ENCODE measurements around the gene INHBA. TPM values are rescaled to one million over a fixed set of nuclear protein-coding genes. Genes with fewer than 3 reads are reported as not detected.

INHBA gene
- total RNA-seq, 4 donors from 2014 or later = 0.85 to 5.3 (median 1.4) TPM; not detected in 1

DNA sequence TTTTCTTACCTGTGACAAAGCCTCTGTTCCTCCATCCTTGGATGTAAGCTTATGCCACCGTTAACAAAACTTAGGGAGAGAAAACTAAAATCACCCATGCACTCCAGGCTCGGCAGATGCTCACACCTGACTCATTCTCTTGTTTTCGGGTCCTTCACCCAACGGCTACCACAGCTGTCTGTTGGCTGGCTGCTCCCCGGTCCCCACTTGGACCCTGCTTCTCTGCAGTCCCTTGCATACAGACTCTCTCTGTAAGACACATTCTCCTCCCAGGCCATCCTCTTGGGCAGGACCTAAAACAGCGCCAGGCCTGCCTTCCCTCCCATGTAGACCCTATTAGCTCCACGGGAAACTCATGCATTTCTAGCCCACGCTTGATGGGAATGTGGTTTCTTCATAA lies 12.1 kb upstream of the INHBA start:
- intact Hi-C loops (cut with DNase I) = no loop called here
- Histone ChIP-seq H3K27ac (no peak overlapping the region), H3K4me3 (no peak overlapping the region), H3K9me3 (no peaks in the 10 kb centered on the region), H3K4me1 (no peaks in the 10 kb centered on the region), H3K27me3 (no peaks in the 10 kb centered on the region), H3K36me3 (no peaks in the 10 kb centered on the region)
- no peak for DNase-seq
- TF ChIP-seq, protein P1, sequence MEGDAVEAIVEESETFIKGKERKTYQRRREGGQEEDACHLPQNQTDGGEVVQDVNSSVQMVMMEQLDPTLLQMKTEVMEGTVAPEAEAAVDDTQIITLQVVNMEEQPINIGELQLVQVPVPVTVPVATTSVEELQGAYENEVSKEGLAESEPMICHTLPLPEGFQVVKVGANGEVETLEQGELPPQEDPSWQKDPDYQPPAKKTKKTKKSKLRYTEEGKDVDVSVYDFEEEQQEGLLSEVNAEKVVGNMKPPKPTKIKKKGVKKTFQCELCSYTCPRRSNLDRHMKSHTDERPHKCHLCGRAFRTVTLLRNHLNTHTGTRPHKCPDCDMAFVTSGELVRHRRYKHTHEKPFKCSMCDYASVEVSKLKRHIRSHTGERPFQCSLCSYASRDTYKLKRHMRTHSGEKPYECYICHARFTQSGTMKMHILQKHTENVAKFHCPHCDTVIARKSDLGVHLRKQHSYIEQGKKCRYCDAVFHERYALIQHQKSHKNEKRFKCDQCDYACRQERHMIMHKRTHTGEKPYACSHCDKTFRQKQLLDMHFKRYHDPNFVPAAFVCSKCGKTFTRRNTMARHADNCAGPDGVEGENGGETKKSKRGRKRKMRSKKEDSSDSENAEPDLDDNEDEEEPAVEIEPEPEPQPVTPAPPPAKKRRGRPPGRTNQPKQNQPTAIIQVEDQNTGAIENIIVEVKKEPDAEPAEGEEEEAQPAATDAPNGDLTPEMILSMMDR (IDR thresholded peaks at IDR 0.05) = no peak
- no peak for TF ChIP-seq POLR2A (IDR thresholded peaks at IDR 0.05)
- WGBS, 2 donors = 82 to 86% methylated on average over 8 of the region's 8 CpGs

DNA sequence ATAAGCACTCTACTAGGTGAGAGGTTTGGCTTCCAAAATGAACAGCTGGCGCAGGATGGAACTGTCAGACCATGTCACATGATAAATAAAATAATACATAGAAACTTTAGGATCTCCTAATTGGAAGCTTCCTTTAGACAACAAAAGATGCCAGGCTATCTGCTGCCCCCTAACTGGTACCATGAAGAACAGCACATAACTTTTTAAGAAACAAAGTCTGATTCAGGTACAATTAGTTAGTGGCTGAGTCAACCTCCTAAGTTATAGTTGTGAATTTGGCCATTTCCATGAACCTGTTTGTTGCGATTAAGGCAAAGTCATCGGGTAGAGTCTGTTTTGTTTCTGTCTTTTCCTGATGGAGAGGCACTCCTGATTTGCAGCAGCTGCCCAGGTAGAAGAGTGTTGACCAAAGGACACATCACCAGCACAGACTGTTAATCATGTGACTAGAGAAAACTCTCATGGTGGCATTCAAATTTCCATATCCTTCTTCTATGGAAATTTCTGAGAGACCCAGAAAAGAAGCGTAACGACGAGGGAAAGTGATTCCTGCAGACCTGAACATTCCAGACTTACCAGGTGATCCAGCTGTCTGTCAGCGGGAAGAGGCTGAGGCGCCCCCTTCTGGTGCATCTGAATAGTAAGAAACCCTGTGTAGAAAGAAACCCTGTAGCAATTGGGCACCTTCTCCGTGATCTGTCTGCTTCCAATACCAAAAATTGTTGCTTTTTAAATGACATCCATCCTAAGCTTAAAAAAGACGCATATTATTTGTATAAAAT lies 8.6 kb upstream of the INHBA start:
- no peaks in the 10 kb centered on the region for H3K27me3 ChIP-seq
- no peaks in the 10 kb centered on the region for H3K9me3 ChIP-seq
- TF ChIP-seq, protein P1 (IDR thresholded peaks at IDR 0.05) = peak in 4 of 6 experiments; percentile 24 to 50 (median 38)
- TF ChIP-seq POLR2A (IDR thresholded peaks at IDR 0.05) = no peak
- no peak for DNase-seq
- no peak overlapping the region for H3K4me3 ChIP-seq
- H3K27ac ChIP-seq = no peak overlapping the region
- no peaks in the 10 kb centered on the region for H3K4me1 ChIP-seq
- H3K36me3 ChIP-seq = no peaks in the 10 kb centered on the region
- intact Hi-C loops (cut with DNase I) = no loop called here
- 32 to 52% methylated on average over 10 of the region's 10 CpGs for WGBS, 2 donors

DNA sequence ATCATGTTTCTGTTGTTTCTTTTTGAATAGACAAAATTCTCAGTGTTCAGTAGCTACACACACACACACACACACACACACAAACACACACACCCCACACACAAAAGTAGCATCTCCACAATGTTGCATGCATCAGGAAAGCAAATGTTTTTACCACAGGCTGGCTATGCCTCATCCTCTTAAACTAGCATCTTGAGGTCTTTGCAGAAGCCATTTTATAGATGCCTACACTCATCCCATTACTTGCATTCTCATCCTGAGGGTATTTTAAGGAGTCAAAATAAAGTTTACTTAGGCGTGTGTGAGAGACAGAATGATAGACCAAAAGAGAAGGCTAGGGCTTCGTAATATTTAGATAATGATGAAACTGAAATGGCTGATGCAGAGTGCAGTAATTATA lies 7.9 kb upstream of the INHBA start:
- intact Hi-C loops (cut with DNase I) = no loop called here
- 73 to 84% methylated on average over 2 of the region's 2 CpGs for WGBS, 2 donors
- H3K4me1 ChIP-seq = peaks cover 0 to 5% (median 2%) of the 10 kb centered on the region in 3 donors

DNA sequence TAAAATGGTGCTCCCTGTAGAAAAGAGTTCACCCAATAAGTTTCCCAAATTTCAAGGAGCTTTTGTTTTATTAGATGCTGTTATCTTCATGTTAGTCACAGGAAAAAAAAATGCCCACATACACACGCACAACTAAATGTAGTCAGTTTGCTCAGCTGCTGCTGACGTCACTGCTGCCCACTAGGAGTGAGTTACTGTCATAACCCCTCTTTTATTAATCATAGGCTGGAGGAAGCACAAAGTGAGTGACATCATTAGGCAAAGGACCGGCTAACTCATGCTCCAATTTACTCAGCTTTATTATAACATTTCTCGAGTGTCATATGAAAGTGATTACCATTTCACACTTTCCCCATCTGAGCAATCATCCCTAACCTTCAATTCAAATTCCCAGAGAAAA lies 6.7 kb upstream of the INHBA start:
- intact Hi-C loops (cut with DNase I) = no loop called here
- no peak for DNase-seq
- peaks cover 0 to 17% (median 5%) of the 10 kb centered on the region in 3 donors for H3K4me1 ChIP-seq
- H3K36me3 ChIP-seq = no peaks in the 10 kb centered on the region
- 35 to 50% methylated on average over 4 of the region's 4 CpGs for WGBS, 2 donors
- no peaks in the 10 kb centered on the region for H3K9me3 ChIP-seq
- H3K4me3 ChIP-seq = no peak overlapping the region
- no peak for TF ChIP-seq POLR2A (IDR thresholded peaks at IDR 0.05)
- TF ChIP-seq, protein P1 (IDR thresholded peaks at IDR 0.05) = no peak
- no peaks in the 10 kb centered on the region for H3K27me3 ChIP-seq
- H3K27ac ChIP-seq = no peak overlapping the region

More for the DNA sequence above, 7.9 kb upstream of the INHBA start:
- no peaks in the 10 kb centered on the region for H3K36me3 ChIP-seq
- no peak overlapping the region for H3K4me3 ChIP-seq
- no peaks in the 10 kb centered on the region for H3K27me3 ChIP-seq
- H3K27ac ChIP-seq = no peak overlapping the region
- TF ChIP-seq POLR2A (IDR thresholded peaks at IDR 0.05) = no peak
- TF ChIP-seq, protein P1 (IDR thresholded peaks at IDR 0.05) = no peak
- no peak for DNase-seq
- no peaks in the 10 kb centered on the region for H3K9me3 ChIP-seq

DNA sequence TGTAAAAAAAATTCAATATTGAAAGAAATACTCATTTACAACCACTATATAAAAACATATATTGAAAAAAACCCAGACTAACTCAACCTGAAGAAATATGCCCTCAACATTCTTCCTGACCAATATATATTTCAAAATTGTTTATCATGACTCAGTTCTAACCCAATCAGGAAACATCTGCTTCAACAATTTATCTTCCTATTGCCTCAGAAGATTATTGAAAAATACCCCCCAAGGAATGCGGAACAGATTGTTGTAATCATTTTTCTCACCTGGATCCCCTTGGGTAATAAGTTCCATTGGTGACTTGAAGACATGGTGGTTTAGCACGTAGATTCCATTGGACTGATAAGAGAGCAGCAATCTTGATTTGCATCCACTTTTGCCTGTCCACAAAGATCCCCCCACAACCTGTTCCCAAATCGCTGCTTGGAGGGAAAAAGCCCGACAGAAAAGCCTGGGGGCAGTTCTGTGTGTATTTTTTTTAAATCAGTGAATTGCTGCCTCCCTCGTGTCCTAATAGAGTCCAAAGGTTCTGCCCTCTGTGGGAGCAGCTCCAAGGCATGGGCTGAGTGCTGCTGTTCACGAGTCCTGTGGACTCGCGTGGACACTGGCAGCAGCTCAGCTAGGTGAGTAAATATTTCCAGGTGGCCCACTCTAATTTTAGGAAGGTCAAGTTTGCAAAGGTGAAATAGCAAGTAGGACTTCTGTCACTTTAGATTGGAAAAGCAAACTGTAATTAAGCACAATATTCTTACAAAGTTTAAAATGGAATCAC lies 5.9 kb upstream of the INHBA start:
- no peak overlapping the region for H3K4me3 ChIP-seq
- H3K4me1 ChIP-seq = peaks cover 0 to 25% (median 5%) of the 10 kb centered on the region in 3 donors
- no peak overlapping the region for H3K27ac ChIP-seq
- no peak for DNase-seq
- 72 to 84% methylated on average over 8 of the region's 8 CpGs for WGBS, 2 donors
- no peaks in the 10 kb centered on the region for H3K27me3 ChIP-seq
- no peaks in the 10 kb centered on the region for H3K9me3 ChIP-seq
- intact Hi-C loops (cut with DNase I) = no loop called here
- no peaks in the 10 kb centered on the region for H3K36me3 ChIP-seq
- no peak for TF ChIP-seq POLR2A (IDR thresholded peaks at IDR 0.05)
- TF ChIP-seq, protein P1 (IDR thresholded peaks at IDR 0.05) = no peak
